Measurements from ENCODE around the gene ZDHHC3. TPM values are rescaled to one million over a fixed set of nuclear protein-coding genes. Genes with fewer than 3 reads are reported as not detected.

ZDHHC3 gene
- total and polyA plus RNA-seq, 3 experiments from 2014 or later, result 40.9 to 46.3 (median 41.8) TPM

GRCh38 chr3:45002720-45003119, 26.7 kb upstream of the ZDHHC3 start:
- H3K9me3 Mint-ChIP-seq, result peaks cover 0 to 4% (median 0%) of the 10 kb centered on the region in 5 donors
- peaks cover 11 to 84% (median 29%) of the 10 kb centered on the region in 3 donors for H3K36me3 Mint-ChIP-seq
- no peaks in the 10 kb centered on the region for H3K27me3 Mint-ChIP-seq
- H3K4me3 ChIP-seq (ENCODE audit: low read length), result no peak overlapping the region
- POLR2A ChIA-PET, result no interaction called here
- no peak for DNase-seq
- H3K4me1 Mint-ChIP-seq, result peaks cover 8 to 24% (median 22%) of the 10 kb centered on the region in 3 donors
- peak overlapping the region in 3 of 8 donors; percentile 60 to 68 (median 64) for H3K27ac Mint-ChIP-seq
- H3K27me3 ChIP-seq (ENCODE audit: insufficient read depth, low read length, poor library complexity, severe bottlenecking), result no peaks in the 10 kb centered on the region
- no peaks in the 10 kb centered on the region for H3K9me3 ChIP-seq (ENCODE audit: low read length)
- H3K4me3 Mint-ChIP-seq, result no peak overlapping the region
- peaks cover 16% of the 10 kb centered on the region for H3K4me1 ChIP-seq (ENCODE audit: insufficient read depth, low read length)
- H3K27ac ChIP-seq (ENCODE audit: low read depth, low read length), result no peak overlapping the region
- peaks cover 6% of the 10 kb centered on the region for H3K36me3 ChIP-seq (ENCODE audit: insufficient read depth, low read length)
- CTCF ChIA-PET, result interaction anchor here (1.6 kb wide), 2 partner anchors 10 to 14 kb away, joined by 3 to 5 read pairs; no protein-coding TSS in a partner anchor

GRCh38 chr3:45002139-45002660, 26.2 kb upstream of the ZDHHC3 start:
- Histone ChIP-seq H3K27ac (ENCODE audit: low read depth, low read length) (no peak overlapping the region), H3K4me3 (ENCODE audit: low read length) (no peak overlapping the region), H3K27me3 (ENCODE audit: insufficient read depth, low read length, poor library complexity, severe bottlenecking) (no peaks in the 10 kb centered on the region), H3K4me1 (ENCODE audit: insufficient read depth, low read length) (peaks cover 13% of the 10 kb centered on the region), H3K36me3 (ENCODE audit: insufficient read depth, low read length) (peaks cover 6% of the 10 kb centered on the region), H3K9me3 (ENCODE audit: low read length) (no peaks in the 10 kb centered on the region)
- H3K36me3 Mint-ChIP-seq, result peaks cover 11 to 83% (median 29%) of the 10 kb centered on the region in 3 donors
- H3K27ac Mint-ChIP-seq, result peak overlapping the region in 3 of 8 donors; percentile 48 to 73 (median 68)
- peaks cover 0 to 4% (median 0%) of the 10 kb centered on the region in 5 donors for H3K9me3 Mint-ChIP-seq
- peaks cover 8 to 24% (median 22%) of the 10 kb centered on the region in 3 donors for H3K4me1 Mint-ChIP-seq
- H3K27me3 Mint-ChIP-seq, result no peaks in the 10 kb centered on the region
- no peak for DNase-seq
- H3K4me3 Mint-ChIP-seq, result no peak overlapping the region
- ChIA-PET POLR2A (no interaction called here), CTCF (interaction anchor here (1.6 kb wide), 2 partner anchors 9 to 14 kb away, joined by 3 to 5 read pairs; no protein-coding TSS in a partner anchor)

GRCh38 chr3:45001738-45002137, 25.8 kb upstream of the ZDHHC3 start:
- H3K27me3 Mint-ChIP-seq, result no peaks in the 10 kb centered on the region
- peaks cover 8 to 20% (median 17%) of the 10 kb centered on the region in 3 donors for H3K4me1 Mint-ChIP-seq
- DNase-seq, result no peak
- peaks cover 11 to 83% (median 29%) of the 10 kb centered on the region in 3 donors for H3K36me3 Mint-ChIP-seq
- Histone ChIP-seq H3K27ac (ENCODE audit: low read depth, low read length) (no peak overlapping the region), H3K4me3 (ENCODE audit: low read length) (no peak overlapping the region), H3K36me3 (ENCODE audit: insufficient read depth, low read length) (peaks cover 7% of the 10 kb centered on the region), H3K27me3 (ENCODE audit: insufficient read depth, low read length, poor library complexity, severe bottlenecking) (no peaks in the 10 kb centered on the region), H3K4me1 (ENCODE audit: insufficient read depth, low read length) (peaks cover 8% of the 10 kb centered on the region), H3K9me3 (ENCODE audit: low read length) (no peaks in the 10 kb centered on the region)
- ChIA-PET POLR2A (no interaction called here), CTCF (interaction anchor here (0.8 to 1.1 kb wide), 2 partner anchors 10 to 26 kb away, joined by 3 to 5 read pairs; partner anchors contain the start of genes EXOSC7 and ZDHHC3)
- no peak overlapping the region for H3K4me3 Mint-ChIP-seq
- H3K9me3 Mint-ChIP-seq, result peaks cover 0 to 4% (median 0%) of the 10 kb centered on the region in 5 donors
- peak overlapping the region in 2 of 8 donors; percentile 3 to 15 for H3K27ac Mint-ChIP-seq

- Mint-ChIP-seq H3K27ac (no peak overlapping the region), H3K27me3 (no peaks in the 10 kb centered on the region), H3K4me1 (peaks cover 9 to 23% (median 15%) of the 10 kb centered on the region in 3 donors), H3K9me3 (peaks cover 0 to 4% (median 0%) of the 10 kb centered on the region in 5 donors), H3K36me3 (peaks cover 11 to 91% (median 28%) of the 10 kb centered on the region in 3 donors), H3K4me3 (no peak overlapping the region)
- H3K36me3 ChIP-seq (ENCODE audit: insufficient read depth, low read length), result peaks cover 9% of the 10 kb centered on the region
- no peaks in the 10 kb centered on the region for H3K9me3 ChIP-seq (ENCODE audit: low read length)
- CTCF ChIA-PET, result interaction anchor here (0.8 to 1.1 kb wide), 2 partner anchors 9 to 25 kb away, joined by 3 to 5 read pairs; partner anchors contain the start of genes EXOSC7 and ZDHHC3
- H3K27me3 ChIP-seq (ENCODE audit: insufficient read depth, low read length, poor library complexity, severe bottlenecking), result no peaks in the 10 kb centered on the region
- H3K4me3 ChIP-seq (ENCODE audit: low read length), result no peak overlapping the region
- H3K27ac ChIP-seq (ENCODE audit: low read depth, low read length), result no peak overlapping the region
- DNase-seq, result no peak
- H3K4me1 ChIP-seq (ENCODE audit: insufficient read depth, low read length), result peaks cover 8% of the 10 kb centered on the region
- POLR2A ChIA-PET, result no interaction called here
These were observed 24.8 kb upstream of the ZDHHC3 start for GRCh38 chr3:45000823-45001222.

GRCh38 chr3:44999782-45000181, 23.8 kb upstream of the ZDHHC3 start:
- no peak for DNase-seq
- H3K27ac ChIP-seq (ENCODE audit: low read depth, low read length), result no peak overlapping the region
- H3K27ac Mint-ChIP-seq, result peak overlapping the region in 1 of 8 donors; percentile 31
- H3K4me1 Mint-ChIP-seq, result peaks cover 2 to 13% (median 5%) of the 10 kb centered on the region in 3 donors
- no peaks in the 10 kb centered on the region for H3K4me1 ChIP-seq (ENCODE audit: insufficient read depth, low read length)
- no peaks in the 10 kb centered on the region for H3K27me3 ChIP-seq (ENCODE audit: insufficient read depth, low read length, poor library complexity, severe bottlenecking)
- no peaks in the 10 kb centered on the region for H3K27me3 Mint-ChIP-seq
- POLR2A ChIA-PET, result no interaction called here
- no peak overlapping the region for H3K4me3 Mint-ChIP-seq
- peaks cover 9% of the 10 kb centered on the region for H3K36me3 ChIP-seq (ENCODE audit: insufficient read depth, low read length)
- H3K4me3 ChIP-seq (ENCODE audit: low read length), result no peak overlapping the region
- peaks cover under 1 to 89% (median 24%) of the 10 kb centered on the region in 3 donors for H3K36me3 Mint-ChIP-seq
- H3K9me3 Mint-ChIP-seq, result peaks cover 0 to 3% (median 0%) of the 10 kb centered on the region in 5 donors
- CTCF ChIA-PET, result no interaction called here
- H3K9me3 ChIP-seq (ENCODE audit: low read length), result no peaks in the 10 kb centered on the region

- DNase-seq, result no peak
- Histone ChIP-seq H3K27ac (ENCODE audit: low read depth, low read length) (no peak overlapping the region), H3K4me1 (ENCODE audit: insufficient read depth, low read length) (peaks cover 15% of the 10 kb centered on the region), H3K36me3 (ENCODE audit: insufficient read depth, low read length) (peaks cover 17% of the 10 kb centered on the region), H3K9me3 (ENCODE audit: low read length) (no peaks in the 10 kb centered on the region), H3K27me3 (ENCODE audit: insufficient read depth, low read length, poor library complexity, severe bottlenecking) (no peaks in the 10 kb centered on the region), H3K4me3 (ENCODE audit: low read length) (no peak overlapping the region)
- Mint-ChIP-seq H3K36me3 (peaks cover 3 to 88% (median 14%) of the 10 kb centered on the region in 3 donors), H3K27ac (no peak overlapping the region), H3K4me1 (peaks cover 11 to 29% (median 18%) of the 10 kb centered on the region in 3 donors), H3K27me3 (no peaks in the 10 kb centered on the region), H3K9me3 (no peaks in the 10 kb centered on the region), H3K4me3 (no peak overlapping the region)
- ChIA-PET CTCF (no interaction called here), POLR2A (no interaction called here)
These were observed 20.6 kb upstream of the ZDHHC3 start for GRCh38 chr3:44996556-44996969.

GRCh38 chr3:44995142-44995770, 19.3 kb upstream of the ZDHHC3 start:
- H3K27me3 ChIP-seq (ENCODE audit: insufficient read depth, low read length, poor library complexity, severe bottlenecking), result no peaks in the 10 kb centered on the region
- H3K9me3 Mint-ChIP-seq, result no peaks in the 10 kb centered on the region
- ChIA-PET CTCF (no interaction called here), POLR2A (no interaction called here)
- peak overlapping the region in 1 of 8 donors; percentile 75 for H3K27ac Mint-ChIP-seq
- H3K27me3 Mint-ChIP-seq, result no peaks in the 10 kb centered on the region
- no peak overlapping the region for H3K4me3 ChIP-seq (ENCODE audit: low read length)
- no peak for DNase-seq
- peaks cover 17 to 42% (median 31%) of the 10 kb centered on the region in 3 donors for H3K4me1 Mint-ChIP-seq
- no peak overlapping the region for H3K27ac ChIP-seq (ENCODE audit: low read depth, low read length)
- peaks cover 3 to 90% (median 11%) of the 10 kb centered on the region in 3 donors for H3K36me3 Mint-ChIP-seq
- no peaks in the 10 kb centered on the region for H3K9me3 ChIP-seq (ENCODE audit: low read length)
- H3K4me1 ChIP-seq (ENCODE audit: insufficient read depth, low read length), result peaks cover 26% of the 10 kb centered on the region
- no peak overlapping the region for H3K4me3 Mint-ChIP-seq
- H3K36me3 ChIP-seq (ENCODE audit: insufficient read depth, low read length), result peaks cover 17% of the 10 kb centered on the region

All from CD8-positive, alpha-beta memory T cell (primary cell).